CD4-positive, alpha-beta T cell treated with Interleukin-15 for 4 hours (primary cell): ENCODE results near the gene SRC.

Experiments
- DNase-seq: peaks from one replicate; pipeline ENCODE4 v3.0.0-alpha.2; 2020; ENCODE audit warnings: low spot score

Gene SRC

GRCh38 chr20:37454636-37455385 is 108.9 kb downstream of the SRC start:
- DNase-seq, result no peak
